ENCODE data around the gene B3GALT6. TPM values are rescaled to one million over a fixed set of nuclear protein-coding genes. Genes with fewer than 3 reads are reported as not detected.
A peak's percentile ranks its signal among the peaks of the same experiment; 100 is the strongest.

Gene B3GALT6
- polyA plus RNA-seq, 3 donors: 1.9 to 8.8 (median 7.2) TPM

GRCh38 chr1:1183221-1183747, 48.8 kb upstream of the B3GALT6 start:
- Histone ChIP-seq H2AFZ (ENCODE audit: insufficient read depth, low read depth, low read length, poor library complexity, severe bottlenecking) (peak overlapping the region; percentile 46), H3K4me3 (replicated peaks in 1 of 3; ENCODE audit: low read depth in 2 of 3, low read length in 3 of 3) (no peak overlapping the region), H3K4me2 (replicated peaks; ENCODE audit: extremely low read depth, low read length, poor library complexity, severe bottlenecking) (no peak overlapping the region), H3K36me3 (replicated peaks in 1 of 2; ENCODE audit: control insufficient read depth in 1 of 2, insufficient read depth in 2 of 2, low read length in 2 of 2) (no peaks in the 10 kb centered on the region), H3K27ac (ENCODE audit: low read depth in 1 of 2, low read length in 2 of 2) (no peak overlapping the region), H3K9me3 (replicated peaks in 1 of 2; ENCODE audit: control insufficient read depth in 1 of 2, insufficient read depth in 1 of 2, low read length in 2 of 2) (no peaks in the 10 kb centered on the region), H3K27me3 (ENCODE audit: control insufficient read depth in 2 of 2, insufficient read depth in 2 of 2, low read length in 2 of 2) (no peaks in the 10 kb centered on the region), H4K20me1 (ENCODE audit: insufficient read depth, low read length) (no peaks in the 10 kb centered on the region), H3K79me2 (ENCODE audit: insufficient read depth, low read length) (no peaks in the 10 kb centered on the region), H3K4me1 (ENCODE audit: control insufficient read depth in 1 of 2, insufficient read depth in 2 of 2, low read length in 2 of 2) (peaks cover 0 to 2% of the 10 kb centered on the region in 2 donors), H3K9ac (ENCODE audit: insufficient read depth, low read length, poor library complexity, severe bottlenecking) (no peak overlapping the region)
- Mint-ChIP-seq H3K9me3 (peaks cover 0 to 2% (median 0%) of the 10 kb centered on the region in 7 donors), H3K27me3 (ENCODE audit: low read depth in 3 of 3) (peaks cover 2 to 11% (median 3%) of the 10 kb centered on the region in 3 donors), H3K27ac (no peak overlapping the region), H3K4me1 (no peaks in the 10 kb centered on the region), H3K4me3 (peak overlapping the region in 1 of 2 donors; percentile 35), H3K36me3 (no peaks in the 10 kb centered on the region)
- WGBS (ENCODE audit: insufficient coverage): 77% methylated on average over 19 of the region's 21 CpGs
- intact Hi-C loops (cut with micrococcal nuclease): no loop called here
- TF ChIP-seq CTCF (IDR thresholded peaks at IDR 0.05): no peak
- DNase-seq: no peak

- H3K4me2 ChIP-seq (replicated peaks; ENCODE audit: extremely low read depth, low read length, poor library complexity, severe bottlenecking): no peak overlapping the region
- H3K36me3 Mint-ChIP-seq: no peaks in the 10 kb centered on the region
- H3K4me1 ChIP-seq (ENCODE audit: control insufficient read depth in 1 of 2, insufficient read depth in 2 of 2, low read length in 2 of 2): peaks cover 2 to 5% of the 10 kb centered on the region in 2 donors
- no peaks in the 10 kb centered on the region for H3K36me3 ChIP-seq (replicated peaks in 1 of 2; ENCODE audit: control insufficient read depth in 1 of 2, insufficient read depth in 2 of 2, low read length in 2 of 2)
- H3K4me1 Mint-ChIP-seq: peaks cover 3% of the 10 kb centered on the region
- H3K27me3 ChIP-seq (ENCODE audit: control insufficient read depth in 2 of 2, insufficient read depth in 2 of 2, low read length in 2 of 2): no peaks in the 10 kb centered on the region
- WGBS (ENCODE audit: insufficient coverage): 94% methylated on average over 14 of the region's 33 CpGs
- H3K9me3 Mint-ChIP-seq: peaks cover 0 to 2% (median 0%) of the 10 kb centered on the region in 7 donors
- DNase-seq: no peak
- no peak overlapping the region for H3K9ac ChIP-seq (ENCODE audit: insufficient read depth, low read length, poor library complexity, severe bottlenecking)
- H3K27me3 Mint-ChIP-seq (ENCODE audit: low read depth in 3 of 3): peaks cover 2 to 11% (median 3%) of the 10 kb centered on the region in 3 donors
- no peak overlapping the region for H3K4me3 Mint-ChIP-seq
- H3K9me3 ChIP-seq (replicated peaks in 1 of 2; ENCODE audit: control insufficient read depth in 1 of 2, insufficient read depth in 1 of 2, low read length in 2 of 2): no peaks in the 10 kb centered on the region
- no peak overlapping the region for H3K4me3 ChIP-seq (replicated peaks in 1 of 3; ENCODE audit: low read depth in 2 of 3, low read length in 3 of 3)
- no peak overlapping the region for H3K27ac Mint-ChIP-seq
- TF ChIP-seq CTCF (IDR thresholded peaks at IDR 0.05): no peak
- intact Hi-C loops (cut with micrococcal nuclease): no loop called here
- no peaks in the 10 kb centered on the region for H3K79me2 ChIP-seq (ENCODE audit: insufficient read depth, low read length)
- H2AFZ ChIP-seq (ENCODE audit: insufficient read depth, low read depth, low read length, poor library complexity, severe bottlenecking): no peak overlapping the region
- H3K27ac ChIP-seq (ENCODE audit: low read depth in 1 of 2, low read length in 2 of 2): no peak overlapping the region
- H4K20me1 ChIP-seq (ENCODE audit: insufficient read depth, low read length): no peaks in the 10 kb centered on the region
Measured at GRCh38 chr1:1183833-1184775, 47.9 kb upstream of the B3GALT6 start.

All from CD14-positive monocyte (primary cell).